Loucy (cell line): ENCODE measurements around the gene PLD2.
"Not testable (repeated sequence)": the region's sequence is repeated elsewhere in the genome, so short reads cannot be mapped to it uniquely, and the experiment has no call there.

ENCODE experiments used
- H2AFZ ChIP-seq: fragments of 200-600 bp; sonication (generic); 2 replicates; pipeline ENCODE4 v1.6.0; 2016; ENCODE audit warnings: antibody characterized with exemption, mild to moderate bottlenecking, low read length, moderate library complexity
- H3F3A ChIP-seq: fragments of 200-600 bp; 2 replicates; pipeline ENCODE4 v1.6.0; 2016; ENCODE audit warnings: antibody characterized with exemption, low read depth, mild to moderate bottlenecking
- H3K27me3 ChIP-seq: fragments of 200-600 bp; sonication (generic); 2 replicates; pipeline ENCODE4 v1.6.1; 2014; ENCODE audit warnings: low read length, mild to moderate bottlenecking; ENCODE audit not compliant: insufficient read depth, poor library complexity, severe bottlenecking
- H3K36me3 ChIP-seq: fragments of 200-600 bp; sonication (generic); 2 replicates; pipeline ENCODE4 v1.6.1; 2016; ENCODE audit warnings: low read length; ENCODE audit not compliant: insufficient read depth
- H3K4me1 ChIP-seq: fragments of 200-600 bp; sonication (generic); 2 replicates; pipeline ENCODE4 v1.5.1; 2014; ENCODE audit warnings: low read length, mild to moderate bottlenecking; ENCODE audit not compliant: insufficient read depth, poor library complexity, severe bottlenecking
- H3K4me2 ChIP-seq: fragments of 200-600 bp; sonication (generic); 2 replicates; pipeline ENCODE4 v1.6.0; 2014; ENCODE audit warnings: antibody characterized with exemption, low read length, low read depth, mild to moderate bottlenecking; ENCODE audit not compliant: poor library complexity, severe bottlenecking
- H3K4me3 ChIP-seq: fragments of 200-600 bp; sonication (generic); 2 replicates; pipeline ENCODE4 v1.5.1; 2014; ENCODE audit warnings: low read length, mild to moderate bottlenecking, mixed read lengths; ENCODE audit not compliant: poor library complexity, severe bottlenecking
- H3K79me2 ChIP-seq: fragments of 200-600 bp; sonication (generic); 2 replicates; pipeline ENCODE4 v1.6.1; 2014; ENCODE audit warnings: low read length; ENCODE audit not compliant: insufficient read depth
- H3K9ac ChIP-seq: fragments of 200-600 bp; sonication (generic); 2 replicates; pipeline ENCODE4 v1.6.0; 2014; ENCODE audit warnings: mild to moderate bottlenecking, low read depth, low read length, moderate library complexity; ENCODE audit not compliant: poor library complexity, severe bottlenecking
- H3K9me2 ChIP-seq: fragments of 200-600 bp; sonication (generic); replicated peaks from 2 replicates; pipeline ENCODE4 v1.6.1; 2016; ENCODE audit warnings: low read depth, low read length, mixed read lengths
- H3K9me3 ChIP-seq: fragments of 200-600 bp; sonication (generic); 2 replicates; pipeline ENCODE4 v1.6.1; 2014; ENCODE audit warnings: mild to moderate bottlenecking, antibody characterized with exemption, low read length, low read depth; ENCODE audit not compliant: insufficient read depth
- H4K20me1 ChIP-seq: fragments of 200-600 bp; sonication (generic); 2 replicates; pipeline ENCODE4 v1.6.0; 2014; ENCODE audit warnings: antibody characterized with exemption, low read length, mild to moderate bottlenecking; ENCODE audit not compliant: insufficient read depth, poor library complexity, severe bottlenecking
- EZH2phosphoT487 ChIP-seq: fragments of 200-600 bp; IDR thresholded peaks from 2 replicates; pipeline ENCODE4 v1.6.1; 2018; ENCODE audit warnings: antibody characterized with exemption, mild to moderate bottlenecking, moderate library complexity, borderline replicate concordance
- TF ChIP-seq, protein P1 (sequence below): fragments of 200-600 bp; sonication (generic); conservative IDR thresholded peaks from 2 replicates; pipeline ENCODE4 v1.5.1; 2014; ENCODE audit warnings: mild to moderate bottlenecking, antibody characterized with exemption, low read length

PLD2 gene

DNA sequence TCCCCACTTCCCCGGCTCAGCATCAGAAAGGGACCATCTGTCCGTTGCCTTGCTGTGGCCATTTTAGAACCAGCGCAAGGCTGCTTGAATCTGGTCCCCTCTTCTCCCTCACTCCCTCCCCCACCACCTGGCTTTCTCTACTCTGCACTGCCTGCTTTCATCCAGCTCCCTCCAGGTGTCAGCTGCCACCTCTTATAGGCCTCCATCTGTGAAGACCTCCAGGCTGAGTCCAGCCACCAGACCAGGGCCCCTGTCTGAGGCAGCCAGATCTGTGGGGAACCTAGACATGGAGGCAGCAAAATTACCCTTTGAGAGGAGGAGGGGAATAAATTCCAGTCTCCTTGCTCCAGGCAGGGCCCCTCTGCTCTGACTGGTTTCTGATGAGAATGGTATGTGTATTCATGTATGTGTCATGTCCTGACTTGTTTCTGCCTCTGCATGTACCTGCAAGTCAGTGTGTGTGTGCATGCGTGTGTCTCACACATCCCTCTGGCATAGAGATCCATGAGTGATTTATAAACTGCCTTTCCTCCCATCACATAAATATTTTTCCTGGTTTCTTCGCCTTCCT is 47.2 kb downstream of the PLD2 start:
- no peak overlapping the region for H3K9ac ChIP-seq
- H2AFZ ChIP-seq = no peak overlapping the region
- peaks cover 3% of the 10 kb centered on the region; the same call in 1 of the 2 replicates for H3K79me2 ChIP-seq
- H4K20me1 ChIP-seq = peaks cover 47% of the 10 kb centered on the region
- no peaks in the 10 kb centered on the region for H3K27me3 ChIP-seq
- no peaks in the 10 kb centered on the region for H3F3A ChIP-seq
- TF ChIP-seq EZH2phosphoT487 = no peak
- TF ChIP-seq, protein P1, sequence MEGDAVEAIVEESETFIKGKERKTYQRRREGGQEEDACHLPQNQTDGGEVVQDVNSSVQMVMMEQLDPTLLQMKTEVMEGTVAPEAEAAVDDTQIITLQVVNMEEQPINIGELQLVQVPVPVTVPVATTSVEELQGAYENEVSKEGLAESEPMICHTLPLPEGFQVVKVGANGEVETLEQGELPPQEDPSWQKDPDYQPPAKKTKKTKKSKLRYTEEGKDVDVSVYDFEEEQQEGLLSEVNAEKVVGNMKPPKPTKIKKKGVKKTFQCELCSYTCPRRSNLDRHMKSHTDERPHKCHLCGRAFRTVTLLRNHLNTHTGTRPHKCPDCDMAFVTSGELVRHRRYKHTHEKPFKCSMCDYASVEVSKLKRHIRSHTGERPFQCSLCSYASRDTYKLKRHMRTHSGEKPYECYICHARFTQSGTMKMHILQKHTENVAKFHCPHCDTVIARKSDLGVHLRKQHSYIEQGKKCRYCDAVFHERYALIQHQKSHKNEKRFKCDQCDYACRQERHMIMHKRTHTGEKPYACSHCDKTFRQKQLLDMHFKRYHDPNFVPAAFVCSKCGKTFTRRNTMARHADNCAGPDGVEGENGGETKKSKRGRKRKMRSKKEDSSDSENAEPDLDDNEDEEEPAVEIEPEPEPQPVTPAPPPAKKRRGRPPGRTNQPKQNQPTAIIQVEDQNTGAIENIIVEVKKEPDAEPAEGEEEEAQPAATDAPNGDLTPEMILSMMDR = no peak
- H3K4me2 ChIP-seq = no peak overlapping the region
- H3K9me2 ChIP-seq = no peaks in the 10 kb centered on the region
- no peak overlapping the region for H3K4me3 ChIP-seq
- no peaks in the 10 kb centered on the region; the same call in 1 of the 2 replicates for H3K36me3 ChIP-seq
- H3K9me3 ChIP-seq = no peaks in the 10 kb centered on the region
- peaks cover 5% of the 10 kb centered on the region for H3K4me1 ChIP-seq

DNA sequence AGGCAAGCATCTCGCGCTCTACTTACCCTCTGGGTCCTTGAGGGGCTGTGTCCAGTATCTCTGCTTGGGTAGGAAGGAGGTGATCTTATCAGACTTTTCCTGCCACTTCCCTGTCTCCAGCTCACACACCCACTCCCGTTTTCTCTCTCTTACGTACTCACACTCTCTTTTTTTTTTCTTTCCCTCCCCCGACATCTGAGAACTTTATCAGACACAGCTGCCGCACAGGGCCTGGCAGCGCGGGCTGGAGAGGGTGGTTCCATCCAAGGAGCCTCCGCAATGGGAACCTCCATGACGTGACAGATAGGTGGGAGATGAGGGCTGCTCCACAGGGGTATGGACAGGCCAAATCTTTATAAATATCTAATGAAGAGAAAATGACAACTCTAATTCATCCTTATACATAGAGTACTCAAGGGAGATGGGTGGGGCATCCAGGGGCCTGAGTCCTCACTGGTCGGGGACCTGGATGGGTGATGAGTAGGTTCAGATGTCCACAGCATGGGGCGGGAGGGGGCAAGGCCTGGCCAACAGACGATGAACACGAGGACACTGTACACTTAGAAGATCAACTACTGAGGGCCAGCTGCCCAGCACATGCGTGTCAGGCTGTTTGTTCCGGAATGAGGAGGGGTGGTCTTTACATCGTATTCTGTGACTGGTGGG is 49.5 kb downstream of the PLD2 start:
- Histone ChIP-seq H3K9ac (no peak overlapping the region), H2AFZ (no peak overlapping the region), H3K4me1 (peaks cover 5% of the 10 kb centered on the region), H3F3A (no peaks in the 10 kb centered on the region), H3K27me3 (no peaks in the 10 kb centered on the region), H3K4me3 (no peak overlapping the region), H3K9me3 (no peaks in the 10 kb centered on the region), H4K20me1 (peaks cover 33% of the 10 kb centered on the region), H3K79me2 (0 out of 2 replicates have a peak, but pooled peaks cover 3% of the 10 kb centered on the region), H3K9me2 (no peaks in the 10 kb centered on the region), H3K36me3 (peaks cover 3% of the 10 kb centered on the region; the same call in 1 of the 2 replicates), H3K4me2 (no peak overlapping the region)
- TF ChIP-seq, protein P1 = no peak
- TF ChIP-seq EZH2phosphoT487 = no peak

DNA sequence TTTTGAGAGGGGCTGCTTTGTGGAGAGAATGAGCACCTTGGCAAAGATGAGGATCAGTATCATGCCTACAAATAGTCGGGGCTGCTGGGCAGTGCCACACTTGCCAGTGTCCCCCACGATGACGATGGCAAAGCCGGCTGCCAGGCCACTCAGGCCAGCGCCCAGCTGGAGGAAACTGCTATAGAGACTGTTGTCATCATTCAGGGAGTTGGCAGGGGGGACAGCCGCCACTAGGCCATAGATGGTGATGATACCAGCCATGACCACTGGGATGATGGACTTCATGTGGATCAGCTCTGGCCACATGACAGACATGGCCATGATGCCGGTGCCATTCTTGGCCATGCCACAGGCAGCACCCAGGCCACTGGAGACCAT is 50.0 kb downstream of the PLD2 start:
- Histone ChIP-seq H3K36me3 (peaks cover 3% of the 10 kb centered on the region; the same call in 1 of the 2 replicates), H3F3A (no peaks in the 10 kb centered on the region), H3K4me2 (no peak overlapping the region), H3K4me1 (peaks cover 5% of the 10 kb centered on the region), H3K9ac (no peak overlapping the region), H3K27me3 (no peaks in the 10 kb centered on the region), H3K79me2 (0 out of 2 replicates have a peak, but pooled peaks cover 3% of the 10 kb centered on the region), H3K4me3 (no peak overlapping the region), H2AFZ (no peak overlapping the region), H4K20me1 (peaks cover 28% of the 10 kb centered on the region), H3K9me2 (no peaks in the 10 kb centered on the region), H3K9me3 (no peaks in the 10 kb centered on the region)
- TF ChIP-seq, protein P1 = no peak
- no peak for TF ChIP-seq EZH2phosphoT487

DNA sequence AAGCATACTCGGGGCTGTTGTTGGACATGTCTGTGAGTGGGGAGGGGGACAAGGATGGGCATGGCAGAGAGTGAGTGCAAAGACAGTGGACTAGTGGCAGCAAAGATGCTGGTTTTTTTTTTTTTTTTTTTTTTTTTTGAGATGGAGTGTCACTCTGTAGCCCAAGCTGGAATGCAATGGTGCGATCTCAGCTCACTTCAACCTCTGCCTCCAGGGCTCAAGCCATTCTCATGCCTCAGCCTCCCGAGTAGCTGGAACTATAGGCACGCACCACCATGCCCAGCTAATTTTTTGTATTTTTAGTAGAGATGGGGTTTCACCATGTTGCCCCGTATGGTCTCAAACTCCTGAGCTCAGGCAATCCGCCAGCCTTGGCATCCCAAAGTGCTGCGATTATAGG is 50.4 kb downstream of the PLD2 start:
- not testable (repeated sequence) for H3K9me2 ChIP-seq, H3K4me1 ChIP-seq, H3K9ac ChIP-seq, H3K27me3 ChIP-seq, H3K4me2 ChIP-seq, H2AFZ ChIP-seq, H3K79me2 ChIP-seq, H3K4me3 ChIP-seq, H3F3A ChIP-seq, H3K36me3 ChIP-seq, H3K9me3 ChIP-seq
- H4K20me1 ChIP-seq = peaks cover 24% of the 10 kb centered on the region
